ENCODE results near the gene CKLF. TPM values are rescaled to one million over a fixed set of nuclear protein-coding genes. Genes with fewer than 3 reads are reported as not detected.

Gene CKLF
- total and polyA plus RNA-seq, 12 donors = 19.6 to 67.9 (median 39.1) TPM

DNA sequence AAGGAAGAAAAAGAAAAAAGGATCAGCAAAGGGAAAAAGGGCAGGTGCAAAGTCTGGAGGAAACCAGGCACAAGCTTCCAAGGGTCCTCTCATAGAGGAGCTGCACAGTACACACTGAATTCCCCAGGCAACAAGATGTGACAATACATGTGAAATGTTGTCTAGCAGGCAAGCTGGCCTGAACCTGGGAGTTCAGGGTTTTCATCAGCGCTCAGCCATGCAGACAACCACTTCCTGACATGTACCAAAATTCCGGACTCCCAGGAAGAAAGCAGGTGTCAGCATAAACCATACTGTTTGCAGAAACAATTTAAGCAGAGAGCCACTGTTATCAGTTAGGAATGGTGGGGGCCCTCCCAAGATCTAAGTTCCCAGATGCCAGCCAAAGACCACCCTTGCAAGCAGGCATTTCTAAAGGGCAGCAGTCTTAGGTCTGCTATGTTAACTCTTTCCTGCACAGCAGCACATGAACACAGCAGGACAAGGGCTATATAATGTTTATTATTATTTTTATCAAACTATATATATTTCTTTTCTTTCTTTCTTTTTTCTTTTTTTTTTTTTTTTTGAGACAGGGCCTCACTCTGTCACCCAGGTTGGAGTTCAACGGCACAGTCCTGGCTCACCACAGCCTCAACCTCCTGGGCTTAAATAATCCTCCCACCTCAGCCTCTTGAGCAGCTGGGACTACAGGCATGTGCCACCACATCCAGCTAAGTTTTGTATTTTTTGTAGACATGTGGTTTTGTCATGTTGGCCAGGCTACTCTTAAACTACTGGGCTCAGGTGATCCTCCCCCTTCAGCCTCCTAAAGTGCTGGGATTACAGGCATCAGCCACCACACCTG lies 12.5 kb upstream of the CKLF start:
- intact Hi-C loops (cut with DNase I) = no loop called here
- Histone ChIP-seq H3K4me3 (no peak overlapping the region), H3K4me1 (replicated peaks in 1 of 2) (no peaks in the 10 kb centered on the region), H3K9me3 (replicated peaks in 1 of 3) (no peaks in the 10 kb centered on the region), H3K27me3 (no peaks in the 10 kb centered on the region), H3K36me3 (replicated peaks in 1 of 2) (peaks cover 0 to 20% of the 10 kb centered on the region in 2 donors), H3K27ac (no peak overlapping the region)
- 66 to 84% (median 76%) methylated on average over 3 of the region's 3 CpGs for WGBS, 4 donors
- no peak for TF ChIP-seq POLR2A (IDR thresholded peaks at IDR 0.05)
- TF ChIP-seq, protein P1, sequence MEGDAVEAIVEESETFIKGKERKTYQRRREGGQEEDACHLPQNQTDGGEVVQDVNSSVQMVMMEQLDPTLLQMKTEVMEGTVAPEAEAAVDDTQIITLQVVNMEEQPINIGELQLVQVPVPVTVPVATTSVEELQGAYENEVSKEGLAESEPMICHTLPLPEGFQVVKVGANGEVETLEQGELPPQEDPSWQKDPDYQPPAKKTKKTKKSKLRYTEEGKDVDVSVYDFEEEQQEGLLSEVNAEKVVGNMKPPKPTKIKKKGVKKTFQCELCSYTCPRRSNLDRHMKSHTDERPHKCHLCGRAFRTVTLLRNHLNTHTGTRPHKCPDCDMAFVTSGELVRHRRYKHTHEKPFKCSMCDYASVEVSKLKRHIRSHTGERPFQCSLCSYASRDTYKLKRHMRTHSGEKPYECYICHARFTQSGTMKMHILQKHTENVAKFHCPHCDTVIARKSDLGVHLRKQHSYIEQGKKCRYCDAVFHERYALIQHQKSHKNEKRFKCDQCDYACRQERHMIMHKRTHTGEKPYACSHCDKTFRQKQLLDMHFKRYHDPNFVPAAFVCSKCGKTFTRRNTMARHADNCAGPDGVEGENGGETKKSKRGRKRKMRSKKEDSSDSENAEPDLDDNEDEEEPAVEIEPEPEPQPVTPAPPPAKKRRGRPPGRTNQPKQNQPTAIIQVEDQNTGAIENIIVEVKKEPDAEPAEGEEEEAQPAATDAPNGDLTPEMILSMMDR (IDR thresholded peaks at IDR 0.05) = no peak
- no peak for DNase-seq

GRCh38 chr16:66541388-66542355 lies 10.7 kb upstream of the CKLF start:
- H3K36me3 ChIP-seq (replicated peaks in 1 of 2) = peaks cover 0 to 7% of the 10 kb centered on the region in 2 donors
- intact Hi-C loops (cut with DNase I) = no loop called here
- no peak for TF ChIP-seq POLR2A (IDR thresholded peaks at IDR 0.05)
- TF ChIP-seq, protein P1 (IDR thresholded peaks at IDR 0.05) = no peak
- 85 to 92% (median 90%) methylated on average over 18 of the region's 18 CpGs for WGBS, 4 donors
- H3K4me3 ChIP-seq = no peak overlapping the region
- H3K9me3 ChIP-seq (replicated peaks in 1 of 3) = no peaks in the 10 kb centered on the region
- DNase-seq = no peak
- no peak overlapping the region for H3K27ac ChIP-seq
- no peaks in the 10 kb centered on the region for H3K4me1 ChIP-seq (replicated peaks in 1 of 2)
- H3K27me3 ChIP-seq = no peaks in the 10 kb centered on the region

GRCh38 chr16:66542396-66542795 lies 10.0 kb upstream of the CKLF start:
- 91 to 96% (median 93%) methylated on average over 3 of the region's 3 CpGs for WGBS, 4 donors
- no peak for TF ChIP-seq POLR2A (IDR thresholded peaks at IDR 0.05)
- TF ChIP-seq, protein P1 (IDR thresholded peaks at IDR 0.05) = no peak

GRCh38 chr16:66543541-66543940 lies 8.8 kb upstream of the CKLF start:
- intact Hi-C loops (cut with DNase I) = no loop called here
- H3K27ac ChIP-seq = no peak overlapping the region
- no peaks in the 10 kb centered on the region for H3K9me3 ChIP-seq (replicated peaks in 1 of 3)
- peaks cover 0 to 6% of the 10 kb centered on the region in 2 donors for H3K4me1 ChIP-seq (replicated peaks in 1 of 2)
- 77 to 83% (median 80%) methylated on average over 5 to 6 of the region's 6 CpGs for WGBS, 4 donors
- no peak overlapping the region for H3K4me3 ChIP-seq
- TF ChIP-seq POLR2A (IDR thresholded peaks at IDR 0.05) = no peak
- TF ChIP-seq, protein P1 (IDR thresholded peaks at IDR 0.05) = no peak
- DNase-seq = no peak
- H3K27me3 ChIP-seq = no peaks in the 10 kb centered on the region
- peaks cover 0 to 6% of the 10 kb centered on the region in 2 donors for H3K36me3 ChIP-seq (replicated peaks in 1 of 2)

More at GRCh38 chr16:66542396-66542795, 10.0 kb upstream of the CKLF start:
- H3K4me1 ChIP-seq (replicated peaks in 1 of 2) = no peaks in the 10 kb centered on the region
- DNase-seq = no peak
- no peaks in the 10 kb centered on the region for H3K9me3 ChIP-seq (replicated peaks in 1 of 3)
- intact Hi-C loops (cut with DNase I) = no loop called here
- no peak overlapping the region for H3K4me3 ChIP-seq
- no peak overlapping the region for H3K27ac ChIP-seq
- no peaks in the 10 kb centered on the region for H3K27me3 ChIP-seq
- peaks cover 0 to 6% of the 10 kb centered on the region in 2 donors for H3K36me3 ChIP-seq (replicated peaks in 1 of 2)

All from adrenal gland (tissue), 12 donors.